Heart right ventricle (tissue), 16 donors: ENCODE measurements around the gene AGAP1. TPM values are rescaled to one million over a fixed set of nuclear protein-coding genes. Genes with fewer than 3 reads are reported as not detected.

ENCODE experiments used
- ATAC-seq, 8 donors: fragments of 200-7000 bp; cut with Tn5 transposase; one replicate each; pipeline ENCODE4 v1.9.1; 2020; ENCODE audit warnings: mild to moderate bottlenecking in 8 of 8, moderate library complexity in 8 of 8, moderate number of reproducible peaks in 1 of 8
- DNase-seq, 2 donors: peaks; one replicate each; pipeline ENCODE4 v3.0.0-alpha.2; 2020
- H3K27ac ChIP-seq, 10 donors: fragments of 200-600 bp; sonication (generic) in 2 of 10; one replicate each; pipeline versions ENCODE4 v1.5.0 to v1.8.0; 2020 to 2022; ENCODE audit warnings: mild to moderate bottlenecking in 3 of 10
- H3K27me3 ChIP-seq, 7 donors: fragments of 200-600 bp; one replicate each; pipeline ENCODE4 v1.8.0; 2021 to 2022; ENCODE audit warnings: mild to moderate bottlenecking in 2 of 7
- H3K36me3 ChIP-seq, 9 donors: fragments of 200-600 bp; sonication (generic) in 1 of 9; one replicate each; pipeline versions ENCODE4 v1.5.0 to v1.8.0; 2020 to 2022; ENCODE audit warnings: mild to moderate bottlenecking in 2 of 9
- H3K4me1 ChIP-seq, 9 donors: fragments of 200-600 bp; sonication (generic) in 1 of 9; one replicate each; pipeline versions ENCODE4 v1.5.0 to v1.8.0; 2020 to 2022; ENCODE audit warnings: mild to moderate bottlenecking in 4 of 9
- H3K4me3 ChIP-seq, 10 donors: fragments of 200-600 bp; sonication (generic) in 2 of 10; one replicate each; pipeline versions ENCODE4 v1.5.0 to v1.8.0; 2020 to 2022; ENCODE audit warnings: mild to moderate bottlenecking in 7 of 10, moderate library complexity in 2 of 10
- H3K9me3 ChIP-seq, 11 donors: fragments of 200-600 bp in 10 of 11; sonication (generic) in 2 of 11; one replicate each; pipeline versions ENCODE4 v1.5.0 to v1.8.0; 2013 to 2022; ENCODE audit warnings: mild to moderate bottlenecking in 2 of 11, control low read depth in 1 of 11, moderate library complexity in 1 of 11
- CTCF ChIP-seq, 9 donors: fragments of 200-600 bp; sonication (generic) in 2 of 9; IDR thresholded peaks; one replicate each; pipeline versions ENCODE4 v1.5.0 to v1.8.0; 2021 to 2022; ENCODE audit warnings: antibody characterized with exemption in 9 of 9, mild to moderate bottlenecking in 5 of 9, moderate library complexity in 1 of 9
- WGBS, 2 donors: extraction: QIAGEN DNeasy Blood & Tissue Kit; methylation state at CpG; one replicate each; pipeline ENCODE4 v1.1.7; 2013; ENCODE audit warnings: inconsistent platforms in 1 of 2; 5-methylcytosine and 5-hydroxymethylcytosine counted together
- intact Hi-C, 10 donors: fragments of 100-400 bp; cut with DNase I; formaldehyde crosslinking; loops; one replicate each; pipeline versions ENCODE4 v1.11.1 to v1.14.2; 2022
- polyA plus RNA-seq, 2 donors: library from polyadenylated mRNA; stranded (reverse); fragments of 200-250 nt; gene quantifications; one replicate each; pipeline ENCODE4 v1.2.3, GENCODE V29; 2013
- total RNA-seq, 10 donors: library from RNA; stranded (reverse); fragmentation: NEBNext Ultra II Directional in 3 of 10; extraction: Animal tissue kit (Norgen Biotek cat#: 25700) in 3 of 10; gene quantifications; one replicate each; pipeline versions ENCODE4 v1.2.1 to v1.2.4, GENCODE V29; 2021 to 2023
- donor health status: Arrhythmogenic right ventricular cardiomyopathy.
- donor health status: ischemic (EF 13 %, LVEDD 7.1; RV severe dilation, severe dysfunction).
- donor health status: healthy with polysubstance abuse.
- donor health status: DM: no; HTN: yes; CAD: no.
- donor health status: DM: no; HTN: no; CAD: no.
- donor health status: ischemic (EF 25% LVEDD 6.9; RV normal size, moderate dysfunction).
- donor health status: ischemic (EF 25% LVEDD 5.7; RV mildly dilated, moderate dysfunction).
- donor health status: healthy.
- donor health status: DM: yes; HTN: yes; CAD: no.
- donor health status: Ischemic cardiomyopathy.
- donor health status: ischemic (EF 35%, LVEDD 5.7; RV mildly dilated, moderate dysfunction).
- donor health status: nonischemic (EF 11% LVEDD 7.7; RV severe dilation, severe dysfunction).
- donor health status: DM: yes; HTN: yes; CAD: no.
- donor health status: PGD.
- donor health status: ischemic (EF 29% LVEDD 5.4; RV normal size, mild dysfunction).
- donor health status: nonischemic (EF 23%, LVEDD 6.1; RV moderate dilation, normal function).

The AGAP1 gene
- total and polyA plus RNA-seq, 12 donors = 3.5 to 29.2 (median 19.4) TPM

- WGBS, 2 donors = 66 to 68% methylated on average over 8 of the region's 8 CpGs
- Histone ChIP-seq H3K27ac (no peak overlapping the region), H3K9me3 (peaks cover 0 to 11% (median 6%) of the 10 kb centered on the region in 11 donors), H3K27me3 (no peaks in the 10 kb centered on the region), H3K36me3 (peaks cover 0 to 33% (median 0%) of the 10 kb centered on the region in 9 donors), H3K4me1 (peaks cover 0 to 6% (median 0%) of the 10 kb centered on the region in 9 donors), H3K4me3 (no peak overlapping the region)
- intact Hi-C loops = no loop called here
- peak in 5 of 9 donors; percentile 16 to 27 (median 22) for TF ChIP-seq CTCF (IDR thresholded peaks at IDR 0.05)
- ATAC-seq = no peak
- DNase-seq = no peak
Observed at GRCh38 chr2:235936493-235936892, 442.6 kb downstream of the AGAP1 start.

GRCh38 chr2:235937087-235937486, 443.2 kb downstream of the AGAP1 start:
- Histone ChIP-seq H3K27me3 (no peaks in the 10 kb centered on the region), H3K4me3 (no peak overlapping the region), H3K27ac (no peak overlapping the region), H3K4me1 (peaks cover 0 to 6% (median 0%) of the 10 kb centered on the region in 9 donors), H3K9me3 (peaks cover 0 to 11% (median 6%) of the 10 kb centered on the region in 11 donors), H3K36me3 (peaks cover 0 to 27% (median 0%) of the 10 kb centered on the region in 9 donors)
- DNase-seq (no peak), ATAC-seq (no peak)
- TF ChIP-seq CTCF (IDR thresholded peaks at IDR 0.05) = no peak
- WGBS, 2 donors = 69 to 76% methylated on average over 10 of the region's 10 CpGs
- intact Hi-C loops = no loop called here

GRCh38 chr2:235937526-235937925, 443.7 kb downstream of the AGAP1 start:
- Histone ChIP-seq H3K27me3 (no peaks in the 10 kb centered on the region), H3K9me3 (peaks cover 0 to 11% (median 6%) of the 10 kb centered on the region in 11 donors), H3K4me1 (peaks cover 0 to 6% (median 0%) of the 10 kb centered on the region in 9 donors), H3K27ac (no peak overlapping the region), H3K36me3 (peaks cover 0 to 22% (median 0%) of the 10 kb centered on the region in 9 donors), H3K4me3 (no peak overlapping the region)
- 97 to 98% methylated on average over 12 of the region's 12 CpGs for WGBS, 2 donors
- DNase-seq (no peak), ATAC-seq (no peak)
- intact Hi-C loops = no loop called here
- no peak for TF ChIP-seq CTCF (IDR thresholded peaks at IDR 0.05)

- Histone ChIP-seq H3K27ac (no peak overlapping the region), H3K27me3 (no peaks in the 10 kb centered on the region), H3K36me3 (peaks cover 0 to 18% (median 0%) of the 10 kb centered on the region in 9 donors), H3K9me3 (peaks cover 0 to 11% (median 6%) of the 10 kb centered on the region in 11 donors), H3K4me1 (peaks cover 0 to 6% (median 0%) of the 10 kb centered on the region in 9 donors), H3K4me3 (no peak overlapping the region)
- intact Hi-C loops = no loop called here
- DNase-seq (no peak), ATAC-seq (no peak)
- 79 to 80% methylated on average over 12 of the region's 12 CpGs for WGBS, 2 donors
- TF ChIP-seq CTCF (IDR thresholded peaks at IDR 0.05) = no peak
Observed at GRCh38 chr2:235937936-235938335, 444.1 kb downstream of the AGAP1 start.
